G401.6 (cell line): ENCODE results near the gene KCNMA1.
"Not testable (repeated sequence)": the region's sequence is repeated elsewhere in the genome, so short reads cannot be mapped to it uniquely, and the experiment has no call there.

Source experiments
- FAIRE-seq: peaks from 2 replicates; lab custom pipeline; 2012; peaks lifted over from hg19 to GRCh38; lab: Jason Lieb, UNC

The KCNMA1 gene

GRCh38 chr10:77415313-77415960 is 222.2 kb downstream of the KCNMA1 start:
- no peak for FAIRE-seq

- FAIRE-seq: no peak
Measured at GRCh38 chr10:77413231-77413630, 224.4 kb downstream of the KCNMA1 start.

GRCh38 chr10:77412573-77413133 is 225.0 kb downstream of the KCNMA1 start:
- FAIRE-seq: not testable (repeated sequence)

GRCh38 chr10:77411805-77412204 is 225.8 kb downstream of the KCNMA1 start:
- FAIRE-seq: no peak

GRCh38 chr10:77410523-77410922 is 227.1 kb downstream of the KCNMA1 start:
- no peak for FAIRE-seq

GRCh38 chr10:77409697-77410471 is 227.7 kb downstream of the KCNMA1 start:
- no peak for FAIRE-seq

GRCh38 chr10:77408259-77408658 is 229.3 kb downstream of the KCNMA1 start:
- FAIRE-seq: no peak

- FAIRE-seq: no peak
Measured at GRCh38 chr10:77406764-77407430, 230.7 kb downstream of the KCNMA1 start.

- FAIRE-seq: no peak
Measured at GRCh38 chr10:77405771-77406241, 231.8 kb downstream of the KCNMA1 start.

GRCh38 chr10:77404810-77405209 is 232.8 kb downstream of the KCNMA1 start:
- no peak for FAIRE-seq

GRCh38 chr10:77403761-77404160 is 233.8 kb downstream of the KCNMA1 start:
- FAIRE-seq: no peak

GRCh38 chr10:77401683-77402082 is 235.9 kb downstream of the KCNMA1 start:
- no peak for FAIRE-seq

GRCh38 chr10:77400033-77400432 is 237.6 kb downstream of the KCNMA1 start:
- FAIRE-seq: no peak

- FAIRE-seq: no peak
Measured at GRCh38 chr10:77398986-77399755, 238.4 kb downstream of the KCNMA1 start.

- no peak for FAIRE-seq
Measured at GRCh38 chr10:77398558-77398957, 239.1 kb downstream of the KCNMA1 start.

- FAIRE-seq: no peak
Measured at GRCh38 chr10:77397103-77397502, 240.5 kb downstream of the KCNMA1 start.

GRCh38 chr10:77396290-77396689 is 241.3 kb downstream of the KCNMA1 start:
- FAIRE-seq: no peak

- no peak for FAIRE-seq
Measured at GRCh38 chr10:77393821-77394501, 243.6 kb downstream of the KCNMA1 start.

GRCh38 chr10:77393411-77393810 is 244.2 kb downstream of the KCNMA1 start:
- FAIRE-seq: no peak

GRCh38 chr10:77392851-77393250 is 244.8 kb downstream of the KCNMA1 start:
- no peak for FAIRE-seq

GRCh38 chr10:77392236-77392721 is 245.3 kb downstream of the KCNMA1 start:
- no peak for FAIRE-seq
